GM12892 (cell line): Measurements from ENCODE around the gene ZBTB16.

ENCODE experiments used
- POLR2A ChIP-seq: IDR thresholded peaks from 2 replicates; pipeline ENCODE4 v1.6.1; 2011; ENCODE audit warnings: low read depth, low read length, control low read depth
- POLR2AphosphoS5 ChIP-seq: IDR thresholded peaks from 2 replicates; pipeline ENCODE4 v1.6.1; 2011; ENCODE audit warnings: low read depth, low read length, control low read depth

- no peak for TF ChIP-seq POLR2A
- no peak for TF ChIP-seq POLR2AphosphoS5
Observed at GRCh38 chr11:114079511-114080065, 20.1 kb downstream of the ZBTB16 start.
